T-helper 1 cell (primary cell): ENCODE results near the gene SCT.
"Not testable (repeated sequence)": the region's sequence is repeated elsewhere in the genome, so short reads cannot be mapped to it uniquely, and the experiment has no call there.

ENCODE experiments used
- DNase-seq, 5 donors: peaks; one replicate each; pipeline ENCODE4 v3.0.0-alpha.2; 2012 to 2020
- total RNA-seq, 4 donors: gene quantifications; one replicate each; lab custom pipeline; 2026; lab: John Stamatoyannopoulos, UW

SCT gene, protein sequence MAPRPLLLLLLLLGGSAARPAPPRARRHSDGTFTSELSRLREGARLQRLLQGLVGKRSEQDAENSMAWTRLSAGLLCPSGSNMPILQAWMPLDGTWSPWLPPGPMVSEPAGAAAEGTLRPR
- total RNA-seq, result 0 reads per million in 4 donors

DNA sequence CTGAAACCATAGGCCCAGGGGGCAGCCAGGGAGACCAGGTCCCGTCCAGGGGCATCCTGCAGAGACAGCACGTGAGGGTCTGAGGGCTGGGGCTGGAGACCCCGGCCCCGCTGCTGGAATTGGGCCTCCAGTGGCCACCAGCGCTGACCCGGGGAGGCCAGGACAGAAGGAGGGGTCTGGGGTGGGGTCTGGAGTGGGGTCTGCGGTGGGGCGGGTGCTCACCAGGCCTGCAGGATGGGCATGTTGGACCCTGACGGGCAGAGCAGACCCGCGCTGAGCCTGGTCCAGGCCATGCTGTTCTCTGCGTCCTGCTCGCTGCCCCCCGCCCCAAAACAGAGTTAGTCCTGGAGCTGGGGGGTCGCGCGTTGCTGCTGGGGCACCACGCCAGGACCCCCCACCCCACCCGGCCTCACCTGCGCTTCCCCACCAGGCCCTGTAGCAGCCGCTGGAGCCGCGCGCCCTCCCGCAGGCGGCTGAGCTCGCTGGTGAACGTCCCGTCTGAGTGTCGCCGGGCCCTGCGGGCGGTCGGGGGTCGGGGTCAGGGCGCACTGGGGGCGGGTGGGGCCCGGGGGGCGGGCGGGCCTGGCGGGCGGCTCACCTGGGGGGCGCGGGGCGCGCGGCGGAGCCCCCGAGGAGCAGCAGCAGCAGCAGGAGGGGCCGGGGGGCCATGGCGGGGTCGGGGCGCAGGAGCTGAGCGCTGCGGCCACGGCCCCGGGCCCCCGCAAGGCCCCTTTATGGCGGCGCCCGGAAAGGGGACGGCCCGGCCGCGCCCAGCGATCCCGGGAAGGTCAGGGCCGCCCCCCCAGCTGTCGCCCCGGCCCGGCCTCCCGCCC, at the start of gene SCT:
SCT (minus strand) TSS at position 707 of the 833 bp plus-strand sequence; CDS start at position 669, 38 bp downstream.
- DNase-seq, result peak in 2 of 5 donors; percentile 1 to 12

DNA sequence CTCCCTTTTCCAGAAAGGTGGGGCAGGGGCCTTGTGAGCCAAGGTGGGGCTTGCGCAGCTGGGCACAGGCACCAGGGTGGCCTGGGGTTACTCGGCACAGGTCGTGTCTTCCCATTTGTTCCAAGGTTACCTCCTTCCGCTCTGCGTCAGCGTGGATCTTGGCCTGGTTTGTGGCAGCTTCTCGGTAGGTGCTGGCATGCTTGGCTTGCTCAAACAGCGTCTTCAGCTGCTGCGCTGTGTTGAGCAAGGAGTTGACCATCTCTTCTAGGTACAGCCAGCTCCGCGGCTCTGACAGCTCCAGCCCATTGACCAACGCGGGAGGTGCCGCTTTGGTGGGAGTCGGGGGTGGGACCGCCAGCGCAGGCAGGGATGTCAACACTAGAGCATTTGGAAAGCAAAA, 47.4 kb upstream of the SCT start:
- DNase-seq, result no peak

DNA sequence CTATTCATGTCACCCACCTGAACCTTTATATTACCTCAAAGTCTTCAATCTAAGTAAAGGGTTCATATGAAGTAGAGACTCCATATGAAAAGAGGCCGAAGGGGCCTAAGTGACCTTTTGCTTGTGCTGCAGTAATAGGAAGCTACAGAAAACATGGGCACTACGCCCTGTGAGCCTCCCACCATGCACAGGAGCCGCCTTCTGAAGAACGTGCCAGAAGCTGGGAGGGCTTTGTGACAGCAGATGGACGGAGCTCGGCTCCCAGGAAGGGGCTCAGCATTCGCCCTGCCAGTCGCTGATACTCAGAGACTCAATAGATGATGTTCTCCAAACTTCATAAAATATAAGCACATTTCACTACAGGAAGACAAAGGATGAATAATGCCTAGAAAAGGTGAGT, 46.9 kb upstream of the SCT start:
- no peak for DNase-seq

DNA sequence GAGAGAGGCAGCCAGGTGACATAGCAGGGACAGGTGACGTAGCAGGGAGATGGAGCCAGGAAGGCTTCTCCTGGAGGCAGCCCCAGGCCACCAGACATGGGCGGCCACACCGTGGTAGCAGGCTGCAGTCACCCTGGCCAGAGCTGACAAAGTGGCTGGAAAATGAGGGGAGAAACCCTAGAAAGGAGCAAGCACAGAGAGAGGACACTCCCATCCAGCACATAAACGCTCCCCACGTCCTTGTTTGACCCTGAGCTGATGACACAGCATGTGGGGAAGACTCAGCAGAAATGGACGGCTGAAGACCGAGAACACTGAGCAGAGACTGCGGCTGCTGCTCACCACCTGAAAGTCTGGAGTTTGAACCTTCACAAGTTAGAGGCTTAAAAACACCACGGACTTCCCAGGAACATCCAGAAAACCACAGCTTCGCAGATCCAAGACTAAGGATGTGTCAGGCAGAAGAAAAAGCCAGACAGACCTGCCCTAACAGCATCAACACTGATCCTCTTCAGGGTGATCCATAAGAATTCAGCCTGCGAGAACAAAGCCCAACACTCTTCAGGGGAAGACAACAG, 38.8 kb upstream of the SCT start:
- DNase-seq, result no peak

DNA sequence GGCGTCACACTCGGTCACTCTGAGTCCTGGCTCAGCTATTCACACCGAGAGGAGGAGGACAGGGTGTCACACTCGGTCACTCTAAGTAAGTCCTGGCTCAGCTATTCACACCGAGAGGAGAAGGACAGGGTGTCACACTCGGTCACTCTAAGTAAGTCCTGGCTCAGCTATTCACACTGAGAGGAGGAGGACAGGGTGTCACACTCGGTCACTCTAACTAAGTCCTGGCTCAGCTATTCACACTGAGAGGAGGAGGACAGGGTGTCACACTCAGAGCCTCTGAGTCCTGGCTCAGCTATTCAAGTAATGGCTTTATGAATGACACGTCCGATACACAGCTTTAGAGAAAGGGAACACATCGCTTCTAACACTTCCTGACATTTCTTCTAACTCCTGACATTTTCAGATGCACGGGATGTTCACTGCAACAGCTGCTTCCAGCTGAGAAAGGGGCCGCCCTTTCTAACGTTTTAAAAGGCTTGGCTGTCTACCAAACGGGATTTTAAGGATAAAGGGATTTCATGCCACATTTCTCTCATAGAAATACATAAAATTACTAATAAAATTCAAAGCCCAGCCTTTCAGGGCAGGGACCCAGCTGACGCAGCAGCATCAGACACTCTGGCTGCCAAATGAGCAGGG, 38.2 kb upstream of the SCT start:
- DNase-seq, result no peak

DNA sequence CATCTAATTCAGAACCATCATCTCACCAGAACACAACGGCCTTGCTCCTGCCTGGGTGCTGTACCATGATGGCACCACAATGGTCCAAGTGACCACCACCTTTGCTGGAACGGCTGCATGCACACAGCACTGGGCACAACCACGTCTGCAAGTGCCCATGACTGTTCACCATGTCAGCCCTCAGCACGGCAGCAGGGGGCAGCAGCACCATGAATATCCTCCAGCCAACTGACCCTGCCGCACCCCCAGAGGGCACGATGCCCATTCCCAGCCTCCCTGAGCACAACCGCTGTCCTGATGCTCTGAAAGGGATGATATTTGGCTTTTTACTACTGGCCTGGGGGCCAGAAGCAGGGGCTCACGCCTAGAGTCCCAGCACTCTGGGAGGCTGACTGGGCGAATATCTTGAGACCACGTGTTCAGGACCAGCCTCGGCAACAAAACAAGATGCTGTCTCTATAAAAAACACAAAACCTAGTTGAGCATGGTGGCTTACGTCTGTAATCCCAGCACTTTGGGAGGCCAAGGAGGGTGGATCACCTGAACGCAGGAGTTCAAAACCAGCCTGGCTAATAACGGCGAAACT, 35.8 kb upstream of the SCT start:
- peak in 2 of 5 donors; percentile 8 to 20 for DNase-seq

DNA sequence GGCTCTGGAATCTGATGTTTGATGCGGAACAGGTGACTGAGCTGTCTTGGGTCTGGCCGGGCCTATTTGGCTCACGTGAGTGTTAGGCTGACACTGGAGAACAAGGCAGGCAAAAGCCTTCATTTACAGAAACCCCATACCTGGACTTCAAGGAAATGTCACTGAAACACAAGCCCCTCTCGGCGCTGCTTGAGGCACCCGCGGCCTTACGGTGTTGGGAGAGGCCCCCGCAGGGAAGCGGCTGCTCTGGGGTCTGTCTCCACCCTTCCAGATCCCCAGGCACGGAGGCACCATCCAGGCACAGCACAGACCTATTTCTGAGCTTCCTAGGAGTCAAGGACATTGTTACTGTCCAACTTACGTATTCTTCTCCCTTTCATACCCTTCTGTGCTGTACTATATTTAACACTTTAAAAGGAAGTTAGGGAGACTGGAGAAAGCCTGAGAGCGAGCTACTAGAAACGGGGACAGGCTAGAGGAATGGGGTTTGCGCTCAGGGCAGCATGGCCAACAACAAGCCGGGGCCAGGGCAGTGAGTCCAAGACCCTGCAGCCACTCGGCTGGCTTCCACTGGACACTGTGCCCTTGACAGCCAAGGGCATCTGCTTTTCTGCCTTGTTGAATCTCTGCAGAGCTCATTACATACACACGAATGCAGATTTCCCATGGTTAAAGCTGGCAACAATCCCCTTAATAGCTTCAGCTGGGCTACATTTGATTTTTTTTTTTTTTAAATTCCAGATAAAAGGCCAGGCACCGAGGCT, 33.9 kb upstream of the SCT start:
- no peak for DNase-seq

DNA sequence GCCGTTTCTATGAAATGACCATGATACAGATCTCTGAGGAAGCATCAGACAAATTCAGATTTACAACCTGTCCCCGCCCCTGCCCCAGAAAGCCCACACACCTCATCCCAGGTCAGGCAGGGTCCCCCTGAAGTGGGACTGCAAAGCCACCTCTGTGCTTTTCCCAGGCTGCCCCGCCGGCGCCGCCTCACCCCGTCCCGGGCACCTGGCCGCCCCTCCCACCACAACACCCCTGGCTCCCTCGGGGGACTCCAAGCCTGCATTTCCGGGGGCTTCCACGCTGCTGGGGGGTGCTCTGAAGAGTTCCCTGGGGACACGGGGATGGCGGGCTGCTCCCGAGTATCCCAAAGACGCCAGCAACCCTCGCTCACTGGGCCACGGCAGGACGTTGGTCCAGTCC, 33.3 kb upstream of the SCT start:
- DNase-seq, result no peak

DNA sequence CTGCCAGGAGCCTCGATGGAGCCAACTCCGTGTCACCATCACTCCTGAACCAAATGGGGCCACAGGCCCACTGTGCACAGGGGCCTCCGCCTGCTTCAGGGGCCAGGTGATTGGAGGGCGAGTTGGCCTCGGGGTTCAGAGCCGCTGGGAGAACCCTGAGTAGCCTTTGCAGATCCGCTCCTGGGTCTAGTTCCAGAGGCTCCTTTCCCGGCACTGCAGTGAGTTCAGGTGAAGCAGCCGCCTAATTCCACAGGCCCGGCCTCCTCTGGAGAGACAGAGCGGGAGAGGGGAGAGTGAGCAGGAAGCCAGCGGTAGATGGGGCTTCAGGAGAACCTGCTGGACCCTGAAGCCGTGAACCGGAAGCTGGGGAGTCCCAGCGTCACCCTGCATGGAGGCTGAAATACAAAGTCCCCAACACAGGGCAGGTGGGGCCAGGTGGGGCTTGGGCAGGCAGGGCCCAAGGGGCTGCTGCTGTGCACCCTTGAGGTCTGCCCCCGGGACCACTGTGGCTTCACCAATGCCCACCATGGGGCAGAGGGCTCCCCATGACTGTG, 32.6 kb upstream of the SCT start:
- no peak for DNase-seq

DNA sequence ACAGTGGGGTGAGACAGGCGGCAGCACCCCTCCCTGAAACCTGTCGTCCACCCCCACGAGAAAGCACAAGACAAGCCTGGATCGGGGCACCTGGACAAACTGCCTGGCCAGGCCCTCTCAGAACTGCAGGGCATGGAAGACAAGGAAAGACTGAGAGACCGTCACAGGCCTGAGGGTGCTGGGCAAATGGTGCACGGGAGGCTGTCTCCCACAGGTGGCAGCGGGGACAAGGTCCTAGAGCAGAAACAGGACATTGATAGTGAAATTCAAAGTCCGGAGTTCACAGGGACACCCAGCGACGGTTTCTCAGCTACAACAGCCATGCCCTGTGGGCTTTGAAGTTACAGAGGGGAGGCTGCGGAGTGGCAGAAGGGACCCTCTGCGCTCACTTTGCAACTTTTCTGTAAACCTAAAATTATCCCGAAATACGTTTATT, 30.7 kb upstream of the SCT start:
- no peak for DNase-seq

DNA sequence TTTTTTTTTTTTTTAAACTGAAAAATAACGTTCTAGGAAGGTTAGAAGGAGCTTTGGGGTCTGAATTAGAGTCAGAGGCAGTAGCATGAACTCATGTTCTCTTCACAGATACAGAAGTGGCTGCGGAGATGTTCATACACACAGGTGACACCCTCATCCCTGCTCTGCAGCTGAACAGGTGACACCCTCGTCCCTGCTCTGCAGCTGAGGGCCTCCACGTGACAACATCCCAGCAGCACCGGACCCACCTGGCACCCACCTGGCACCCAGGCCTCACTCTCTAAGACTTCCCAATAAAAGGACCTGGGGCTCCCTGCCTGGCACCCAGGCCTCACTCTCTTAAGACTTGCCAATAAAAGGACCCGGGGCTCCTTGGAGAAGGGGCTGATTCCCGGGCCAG, 29.9 kb upstream of the SCT start:
- DNase-seq, result no peak

DNA sequence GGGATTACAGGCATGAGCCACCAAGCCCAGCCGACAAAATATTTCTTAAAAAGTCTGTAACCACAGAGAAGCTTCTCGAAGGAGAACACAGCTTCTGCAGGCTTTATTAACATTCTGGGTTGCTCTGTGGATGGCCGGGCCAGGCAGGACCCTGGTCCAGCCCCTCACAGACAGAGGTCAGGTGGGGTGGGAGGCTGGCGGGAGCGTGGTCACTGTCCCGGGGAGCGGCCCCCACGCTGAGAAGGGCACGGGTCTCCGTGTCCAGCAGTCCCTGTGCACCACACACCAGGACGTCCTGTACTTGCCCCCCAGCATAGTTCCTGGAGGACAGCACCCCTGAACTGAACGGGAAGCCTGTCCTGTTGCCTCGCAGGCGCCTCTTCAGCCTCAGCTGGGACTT, 29.4 kb upstream of the SCT start:
- DNase-seq, result no peak

DNA sequence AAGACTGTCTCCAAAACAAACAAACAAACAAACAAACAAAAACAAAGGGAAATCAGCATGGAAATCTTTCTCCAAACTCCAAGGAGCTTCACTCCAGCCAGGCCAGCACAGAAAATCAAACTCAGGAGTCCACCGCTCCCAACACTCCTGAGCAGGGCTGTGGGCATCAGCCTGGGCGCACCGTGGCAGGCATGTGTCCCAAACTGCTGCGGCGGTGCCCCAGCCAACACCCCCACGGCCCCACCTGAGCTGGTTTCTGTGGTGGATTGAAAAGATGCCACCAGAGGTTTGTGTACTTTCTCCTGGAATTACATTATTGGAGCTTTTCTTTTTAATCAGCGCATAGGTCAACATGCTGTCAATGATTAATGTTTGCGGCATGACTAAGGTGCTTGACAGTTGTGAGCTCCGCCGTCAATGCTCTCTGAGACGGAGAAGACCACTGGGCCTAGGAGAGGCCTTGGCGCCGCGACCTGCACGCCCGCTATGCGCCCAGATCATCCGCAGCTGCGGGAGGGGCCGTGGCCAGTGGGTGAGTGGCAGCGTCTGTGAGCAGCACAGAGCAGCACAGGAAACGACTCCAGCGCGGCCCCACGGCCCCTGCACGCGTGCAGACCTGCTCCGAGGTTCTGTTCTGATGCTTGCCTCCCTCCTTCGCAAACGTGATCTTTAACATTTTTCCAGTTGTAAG, 28.2 kb upstream of the SCT start:
- no peak for DNase-seq

DNA sequence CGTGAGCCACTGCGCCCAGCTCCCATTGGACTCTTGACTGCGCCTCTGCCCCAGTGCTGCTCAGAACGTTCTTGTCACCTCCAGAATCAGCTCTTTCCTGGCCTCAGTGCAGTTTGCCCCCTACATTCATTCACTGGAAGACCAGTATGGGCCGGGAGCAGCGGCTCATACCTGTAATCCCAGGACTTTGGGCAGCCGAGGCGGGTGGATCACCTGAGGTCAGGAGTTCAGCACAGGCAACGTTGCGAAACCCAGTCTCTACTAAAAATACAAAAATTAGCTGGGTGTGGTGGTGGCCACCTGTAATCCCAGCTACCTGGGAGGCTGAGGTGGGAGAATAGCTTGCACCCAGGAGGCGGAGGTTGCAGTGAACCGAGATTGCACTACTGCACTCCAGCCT, 27.5 kb upstream of the SCT start:
- DNase-seq, result not testable (repeated sequence)

DNA sequence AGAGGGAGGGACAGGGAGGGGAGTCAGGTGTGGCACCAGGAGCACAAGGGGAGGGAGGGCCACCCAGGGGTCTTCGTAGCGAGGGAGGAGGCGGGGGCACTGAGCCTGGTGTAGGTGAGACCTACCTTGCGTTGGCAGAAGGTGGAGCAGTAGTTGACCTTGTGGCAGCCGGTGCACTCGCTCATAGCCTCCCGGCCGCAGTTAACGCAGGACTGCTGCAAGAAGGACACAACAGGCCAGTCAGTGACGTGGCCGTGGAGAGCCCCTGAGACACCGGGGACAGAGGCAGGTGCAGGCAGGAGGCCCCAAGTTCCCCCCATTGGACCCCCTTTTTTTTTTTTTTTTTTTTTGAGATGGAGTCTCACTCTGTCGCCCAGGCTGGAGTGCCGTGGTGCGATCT, 26.9 kb upstream of the SCT start:
- DNase-seq, result no peak

DNA sequence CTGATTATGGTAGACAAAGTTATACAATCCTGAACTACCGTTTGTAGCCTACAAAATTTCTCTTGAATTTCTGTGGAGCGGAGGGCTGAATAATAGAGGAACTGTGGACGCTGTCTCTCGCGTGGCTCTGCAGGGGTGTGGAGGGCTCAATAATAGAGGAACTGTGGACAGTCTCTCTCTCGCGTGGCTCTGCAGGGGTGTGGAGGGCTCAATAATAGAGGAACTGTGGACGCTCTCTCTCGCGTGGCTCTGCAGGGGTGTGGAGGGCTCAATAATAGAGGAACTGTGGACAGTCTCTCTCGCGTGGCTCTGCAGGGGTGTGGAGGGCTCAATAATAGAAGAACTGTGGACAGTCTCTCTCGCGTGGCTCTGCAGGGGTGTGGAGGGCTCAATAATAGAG, 26.2 kb upstream of the SCT start:
- not testable (repeated sequence) for DNase-seq

DNA sequence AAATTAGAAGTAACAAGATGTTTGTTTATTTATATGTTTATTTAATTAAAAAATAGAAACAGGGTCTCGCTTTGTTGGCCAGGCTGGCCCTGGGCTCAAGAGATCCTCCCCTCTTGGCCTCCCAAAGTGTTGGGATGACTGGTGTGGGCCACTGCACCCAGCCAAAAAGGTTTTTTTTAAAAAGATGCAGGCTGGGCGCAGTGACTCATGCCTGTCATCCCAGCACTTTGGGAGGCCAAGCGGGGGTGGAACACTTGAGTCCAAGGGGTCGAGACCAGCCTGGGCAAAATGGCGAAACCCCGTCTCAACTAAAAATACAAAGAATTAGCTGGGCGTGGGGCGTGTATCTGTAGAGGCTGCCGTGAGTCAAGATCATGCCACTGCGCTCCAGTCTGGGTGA, 23.5 kb upstream of the SCT start:
- no peak for DNase-seq

DNA sequence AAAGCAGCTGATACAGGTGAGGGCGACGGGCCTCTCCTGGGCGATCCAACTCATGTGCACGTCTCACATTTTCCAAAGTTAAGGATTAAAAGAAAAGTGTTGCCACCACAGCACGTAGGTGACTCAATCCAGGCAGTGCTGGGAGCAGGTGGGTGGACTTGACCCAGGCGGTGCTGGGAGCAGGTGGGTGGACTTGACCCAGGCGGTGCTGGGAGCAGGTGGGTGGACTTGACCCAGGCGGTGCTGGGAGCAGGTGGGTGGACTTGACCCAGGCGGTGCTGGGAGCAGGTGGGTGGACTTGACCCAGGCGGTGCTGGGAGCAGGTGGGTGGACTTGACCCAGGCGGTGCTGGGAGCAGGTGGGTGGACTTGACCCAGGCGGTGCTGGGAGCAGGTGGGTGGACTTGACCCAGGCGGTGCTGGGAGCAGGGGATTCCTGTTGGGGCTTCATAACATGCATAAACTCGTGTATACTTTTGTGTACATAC, 20.7 kb upstream of the SCT start:
- DNase-seq, result not testable (repeated sequence)

DNA sequence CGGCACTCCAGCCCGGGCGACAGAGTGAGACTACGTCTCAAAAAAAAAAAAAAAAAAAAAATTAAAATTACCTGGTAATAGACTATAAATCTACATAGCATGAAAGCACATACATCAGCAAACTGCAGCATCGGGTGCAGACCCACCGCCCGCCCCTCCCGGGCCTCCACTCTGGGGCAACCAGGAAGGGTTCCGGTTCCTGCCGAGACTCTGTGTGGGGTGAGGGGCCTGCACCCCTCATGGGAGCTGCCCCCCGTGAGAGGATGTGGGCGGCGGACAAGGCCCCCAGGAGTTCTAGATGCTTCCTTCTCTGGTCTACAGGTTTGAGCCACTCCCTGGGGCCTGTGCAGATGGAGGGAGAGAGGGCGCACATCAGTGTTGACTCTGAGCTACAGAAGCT, 19.2 kb upstream of the SCT start:
- no peak for DNase-seq

DNA sequence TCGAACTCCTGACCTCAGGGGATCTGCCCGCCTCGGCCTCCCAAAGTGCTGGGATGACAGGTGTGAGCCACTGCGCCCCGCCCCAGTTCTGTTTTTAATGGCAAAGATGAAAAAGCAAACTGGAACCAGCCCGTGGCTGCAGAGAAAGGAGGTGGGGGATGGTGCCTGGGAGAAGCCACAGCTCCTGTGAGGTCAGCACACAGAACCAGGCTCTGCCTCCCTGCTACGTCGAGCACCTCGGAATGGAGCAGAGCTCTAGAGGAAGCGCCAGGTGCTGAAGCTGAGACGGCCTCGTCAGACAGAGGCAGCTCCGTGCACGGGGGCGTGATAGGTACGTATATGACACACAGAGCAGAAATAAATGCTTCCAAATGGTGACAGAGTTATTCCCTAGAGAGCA, 18.6 kb upstream of the SCT start:
- no peak for DNase-seq
